Left renal cortex interstitium (tissue), 4 donors: ENCODE results near the gene AMPH. TPM values are rescaled to one million over a fixed set of nuclear protein-coding genes. Genes with fewer than 3 reads are reported as not detected.
"Not testable (repeated sequence)": the region's sequence is repeated elsewhere in the genome, so short reads cannot be mapped to it uniquely, and the experiment has no call there.

Experiments used
- DNase-seq, 4 donors: peaks; one replicate each; pipeline ENCODE4 v3.0.0-alpha.2; 2013; ENCODE audit warnings: low read depth in 4 of 4, low spot score in 2 of 4, missing footprints in 1 of 4
- polyA plus RNA-seq, 4 donors: library from polyadenylated mRNA; unstranded; fragments of 120-200 nt; gene quantifications; one replicate each; pipeline ENCODE4 v1.2.1, GENCODE V29; 2013; ENCODE audit not compliant: insufficient read length in 4 of 4

Gene AMPH
- polyA plus RNA-seq, 4 donors: 14.8 to 19.7 (median 16.4) TPM

DNA sequence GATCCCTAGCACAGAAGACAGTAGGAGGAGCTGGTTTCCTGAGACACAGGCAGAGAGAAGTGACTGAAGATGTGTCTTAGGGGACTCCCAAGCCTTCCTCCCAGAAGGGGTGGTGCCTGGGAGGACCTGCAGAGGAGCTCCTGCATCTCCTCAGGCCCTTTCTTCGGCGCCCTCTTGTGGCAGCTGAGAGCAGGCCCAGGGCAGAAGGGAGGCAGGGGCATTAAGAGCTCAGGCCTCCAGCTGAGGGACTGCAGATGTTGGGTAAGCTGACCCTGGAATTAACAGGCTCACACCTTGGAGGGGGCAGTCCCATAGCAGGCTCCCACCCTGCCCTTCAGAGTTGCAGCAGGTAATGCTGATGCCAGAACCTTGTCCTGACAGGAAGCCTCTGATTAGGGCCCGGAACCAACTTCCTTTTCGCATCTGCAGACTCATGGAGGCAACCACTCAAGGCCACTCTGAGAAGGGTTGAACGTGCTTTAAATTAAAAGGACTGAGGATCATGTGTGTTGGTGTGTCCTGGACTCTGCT is 272.0 kb downstream of the AMPH start:
- not testable (repeated sequence) for DNase-seq

DNA sequence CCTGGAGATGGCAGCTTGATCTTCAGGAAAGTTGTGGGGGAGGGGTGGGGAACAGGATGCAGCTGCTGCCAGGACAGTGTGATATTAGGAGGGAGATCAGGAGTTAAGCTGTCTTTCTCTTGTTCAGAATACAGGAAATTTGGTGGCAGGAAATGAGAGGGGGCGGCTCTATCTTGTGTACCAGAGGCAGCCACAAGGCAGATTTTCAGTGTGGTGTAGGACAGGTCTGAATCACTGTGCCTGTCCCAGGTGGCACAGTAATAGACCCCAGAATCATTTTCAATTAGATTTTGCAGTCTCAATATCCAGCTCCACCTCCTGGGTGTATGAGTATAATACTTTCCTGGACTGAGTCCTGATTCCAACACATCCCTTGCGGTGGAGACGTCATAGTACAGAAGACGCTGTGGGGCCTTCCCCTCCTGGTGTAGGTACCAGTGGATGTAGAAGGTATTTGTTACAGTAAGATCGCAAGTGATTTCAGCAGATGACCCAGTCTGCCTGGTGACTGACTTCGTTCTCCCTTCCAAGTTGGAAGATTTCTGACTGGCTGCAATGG is 272.8 kb downstream of the AMPH start:
- not testable (repeated sequence) for DNase-seq

DNA sequence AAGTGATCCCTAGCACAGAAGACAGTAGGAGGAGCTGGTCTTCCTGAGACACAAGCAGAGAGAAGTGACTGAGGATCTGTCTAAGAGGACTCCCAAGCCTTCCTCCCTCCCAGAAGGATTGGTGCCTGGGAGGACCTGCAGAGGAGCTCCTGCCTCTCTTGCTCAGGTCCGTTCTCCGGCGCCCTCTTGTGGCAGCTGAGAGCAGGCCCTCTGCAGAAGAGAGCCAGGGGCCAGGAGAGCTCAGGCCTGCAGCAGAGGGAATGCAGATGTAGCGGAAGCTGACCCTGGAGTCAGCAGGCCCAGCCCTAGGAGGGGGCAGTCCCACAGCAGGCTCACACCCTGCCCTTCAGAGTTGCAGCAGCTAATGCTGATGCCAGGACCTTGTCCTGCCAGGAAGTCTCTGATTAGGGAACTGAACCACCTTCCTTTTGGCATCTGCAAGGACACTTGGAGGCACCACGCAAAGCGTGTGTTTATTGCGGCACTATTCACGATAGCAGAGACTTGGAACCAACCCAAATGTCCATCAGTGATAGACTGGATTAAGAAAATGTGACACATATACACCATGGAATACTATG is 276.8 kb downstream of the AMPH start:
- DNase-seq: not testable (repeated sequence)

DNA sequence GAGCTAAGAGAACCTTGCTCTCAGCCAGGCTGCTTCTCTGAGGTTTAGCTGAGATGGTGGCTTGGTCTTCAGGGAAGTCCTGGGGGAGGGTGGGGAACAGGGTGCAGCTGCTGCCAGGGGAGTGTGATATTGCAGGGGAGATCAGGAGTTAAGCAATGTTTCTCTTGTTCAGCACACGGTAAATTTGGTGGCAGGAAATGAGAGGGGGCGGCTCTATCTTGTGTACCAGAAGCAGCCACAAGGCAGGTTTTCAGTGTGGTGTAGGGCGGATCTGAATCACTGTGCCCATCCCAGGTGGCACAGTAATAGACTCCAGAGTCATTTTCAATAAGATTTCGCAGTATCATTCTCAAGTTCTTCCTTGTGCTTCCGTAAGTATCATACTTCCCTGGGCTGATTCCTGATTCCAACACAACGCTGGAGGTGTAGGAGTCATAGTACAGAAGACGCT is 277.7 kb downstream of the AMPH start:
- DNase-seq: not testable (repeated sequence)

DNA sequence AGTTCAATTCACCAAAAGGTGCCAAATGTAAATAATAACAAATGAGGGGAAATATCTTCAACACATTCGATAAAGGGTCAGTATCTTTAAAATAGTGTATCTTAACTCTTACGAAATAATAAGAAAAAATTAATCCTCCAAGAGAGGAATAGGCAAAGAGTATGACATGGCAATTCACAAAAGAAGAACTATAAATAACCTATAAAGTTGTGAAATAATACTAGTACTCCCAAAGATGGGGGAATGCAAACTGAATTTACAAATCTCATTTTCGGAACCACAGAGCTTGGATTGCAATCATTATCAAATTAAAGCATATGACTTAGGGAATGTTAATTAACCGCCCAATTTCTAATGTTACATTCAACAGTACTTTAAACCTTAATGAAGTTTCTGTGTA is 279.6 kb downstream of the AMPH start:
- DNase-seq: no peak

DNA sequence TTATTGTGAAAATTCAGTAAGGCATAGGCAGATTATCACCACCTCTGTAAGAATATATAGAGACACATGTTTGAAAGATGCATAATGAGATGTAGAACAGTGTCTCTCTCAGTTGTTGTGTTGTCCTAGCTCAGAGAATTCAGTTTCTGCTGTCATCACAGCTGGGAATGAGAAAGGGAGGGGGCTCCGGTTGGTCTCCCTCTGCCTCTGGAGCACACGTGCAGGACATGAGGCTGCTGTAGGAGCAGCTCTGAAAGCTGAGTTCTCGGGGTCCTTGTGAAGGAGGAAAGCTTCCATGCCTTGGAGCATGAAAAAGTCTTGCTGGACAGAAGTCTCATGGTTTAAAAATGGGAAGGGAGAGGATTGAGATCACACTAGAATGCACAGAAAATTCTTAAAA is 280.4 kb downstream of the AMPH start:
- DNase-seq: not testable (repeated sequence)

DNA sequence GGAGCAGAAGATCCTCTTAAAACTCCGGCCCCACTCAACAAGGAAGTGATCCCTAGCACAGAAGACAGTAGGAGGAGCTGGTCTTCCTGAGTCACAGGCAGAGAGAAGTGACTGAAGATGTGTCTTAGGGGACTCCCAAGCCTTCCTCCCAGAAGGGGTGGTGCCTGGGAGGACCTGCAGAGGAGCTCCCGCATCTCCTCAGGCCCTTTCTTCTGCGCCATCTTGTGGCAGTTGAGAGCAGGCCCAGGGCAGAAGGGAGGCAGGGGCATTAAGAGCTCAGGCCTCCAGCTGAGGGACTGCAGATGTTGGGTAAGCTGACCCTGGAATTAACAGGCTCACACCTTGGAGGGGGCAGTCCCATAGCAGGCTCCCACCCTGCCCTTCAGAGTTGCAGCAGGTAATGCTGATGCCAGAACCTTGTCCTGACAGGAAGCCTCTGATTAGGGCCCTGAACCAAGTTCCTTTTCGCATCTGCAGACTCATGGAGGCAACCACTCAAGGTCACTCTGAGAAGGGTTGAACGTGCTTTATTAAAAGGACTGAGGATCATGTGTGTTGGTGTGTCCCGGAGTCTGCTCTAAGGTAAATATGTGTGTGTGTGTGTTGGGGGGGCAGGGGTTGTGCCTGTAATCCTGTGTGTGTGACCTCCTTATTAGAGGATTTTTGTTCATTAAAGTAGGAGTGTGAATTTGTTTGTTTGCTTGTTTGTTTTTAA is 281.1 kb downstream of the AMPH start:
- not testable (repeated sequence) for DNase-seq

DNA sequence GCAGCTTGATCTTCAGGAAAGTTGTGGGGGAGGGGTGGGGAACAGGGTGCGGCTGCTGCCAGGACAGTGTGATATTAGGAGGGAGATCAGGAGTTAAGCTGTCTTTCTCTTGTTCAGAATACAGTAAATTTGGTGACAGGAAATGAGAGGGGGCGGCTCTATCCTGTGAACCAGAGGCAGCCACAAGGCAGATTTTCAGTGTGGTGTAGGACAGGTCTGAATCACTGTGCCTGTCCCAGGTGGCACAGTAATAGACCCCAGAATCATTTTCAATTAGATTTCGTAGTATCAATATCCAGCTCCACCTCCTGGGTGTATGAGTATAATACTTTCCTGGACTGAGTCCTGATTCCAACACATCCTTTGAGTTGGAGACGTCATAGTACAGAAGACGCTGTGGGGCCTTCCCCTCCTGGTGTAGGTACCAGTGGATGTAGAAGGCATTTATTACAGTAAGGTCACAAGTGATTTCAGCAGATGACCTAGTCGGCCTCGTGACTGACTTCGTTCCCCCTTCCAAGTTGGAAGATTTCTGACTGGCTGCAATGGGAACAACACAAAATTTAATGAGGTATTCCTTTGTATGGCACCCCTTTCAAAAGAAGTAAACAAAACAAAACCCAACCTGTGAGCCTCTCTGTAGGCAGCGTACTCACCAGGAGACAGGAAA is 281.9 kb downstream of the AMPH start:
- not testable (repeated sequence) for DNase-seq

DNA sequence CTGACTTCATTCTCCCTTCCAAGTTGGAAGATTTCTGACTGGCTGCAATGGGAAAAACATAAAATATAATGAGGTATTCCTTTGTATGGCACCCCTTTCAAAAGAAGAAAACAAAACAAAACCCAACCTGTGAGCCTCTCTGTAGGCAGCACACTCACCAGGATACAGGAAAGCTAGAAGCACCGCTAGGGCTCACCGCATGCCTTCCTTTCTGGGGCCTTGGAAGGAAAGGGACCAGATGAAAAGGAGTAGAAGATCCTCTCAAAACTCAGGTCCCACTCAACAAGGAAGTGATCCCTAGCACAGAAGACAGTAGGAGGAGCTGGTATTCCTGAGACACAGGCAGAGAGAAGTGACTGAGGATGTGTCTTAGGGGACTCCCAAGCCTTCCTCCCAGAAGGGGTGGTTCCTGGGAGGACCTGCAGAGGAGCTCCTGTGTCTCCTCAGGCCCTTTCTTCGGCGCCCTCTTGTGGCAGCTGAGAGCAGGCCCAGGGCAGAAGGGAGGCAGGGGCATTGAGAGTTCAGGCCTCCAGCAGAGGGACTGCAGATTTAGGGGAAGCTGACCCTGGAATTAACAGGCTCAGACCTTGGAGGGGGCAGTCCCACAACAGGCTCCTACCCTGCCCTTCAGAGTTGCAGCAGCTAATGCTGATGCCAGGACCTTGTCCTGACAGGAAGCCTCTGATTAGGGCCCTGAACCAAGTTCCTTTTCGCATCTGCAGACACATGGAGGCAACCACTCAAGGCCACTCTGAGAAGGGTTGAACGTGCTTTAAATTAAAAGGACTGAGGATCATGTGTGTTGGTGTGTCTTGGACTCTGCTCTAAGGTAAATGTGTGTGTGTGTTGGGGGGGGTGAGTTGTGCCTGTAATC is 285.6 kb downstream of the AMPH start:
- not testable (repeated sequence) for DNase-seq

DNA sequence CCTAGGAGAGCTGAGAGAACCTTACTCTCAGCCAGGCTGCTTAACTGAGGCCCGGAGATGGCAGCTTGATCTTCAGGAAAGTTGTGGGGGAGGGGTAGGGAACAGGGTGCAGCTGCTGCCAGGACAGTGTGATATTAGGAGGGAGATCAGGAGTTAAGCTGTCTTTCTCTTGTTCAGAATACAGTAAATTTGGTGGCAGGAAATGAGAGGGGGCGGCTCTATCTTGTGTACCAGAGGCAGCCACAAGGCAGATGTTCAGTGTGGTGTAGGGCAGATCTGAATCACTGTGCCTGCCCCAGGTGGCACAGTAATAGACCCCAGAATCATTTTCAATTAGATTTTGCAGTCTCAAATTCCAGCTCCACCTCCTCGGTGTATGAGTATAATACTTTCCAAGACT is 286.4 kb downstream of the AMPH start:
- not testable (repeated sequence) for DNase-seq

DNA sequence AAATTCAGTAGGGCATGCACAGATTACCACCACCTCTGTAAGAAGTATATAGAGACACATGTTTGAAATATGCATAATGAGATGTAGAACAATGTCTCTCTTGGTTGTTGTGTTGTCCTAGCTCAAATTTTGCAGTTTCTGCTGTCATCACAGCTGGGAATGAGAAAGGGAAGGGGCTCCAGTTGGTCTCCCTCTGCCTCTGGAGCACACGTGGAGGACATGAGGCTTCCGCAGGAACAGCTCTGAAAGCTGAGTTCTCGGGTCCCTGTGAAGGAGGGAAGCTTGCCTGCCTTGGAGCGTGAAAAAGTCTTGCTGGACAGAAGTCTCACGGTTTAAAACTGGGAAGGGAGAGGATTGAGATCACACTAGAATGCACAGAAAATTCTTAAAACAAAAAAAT is 289.0 kb downstream of the AMPH start:
- DNase-seq: not testable (repeated sequence)

DNA sequence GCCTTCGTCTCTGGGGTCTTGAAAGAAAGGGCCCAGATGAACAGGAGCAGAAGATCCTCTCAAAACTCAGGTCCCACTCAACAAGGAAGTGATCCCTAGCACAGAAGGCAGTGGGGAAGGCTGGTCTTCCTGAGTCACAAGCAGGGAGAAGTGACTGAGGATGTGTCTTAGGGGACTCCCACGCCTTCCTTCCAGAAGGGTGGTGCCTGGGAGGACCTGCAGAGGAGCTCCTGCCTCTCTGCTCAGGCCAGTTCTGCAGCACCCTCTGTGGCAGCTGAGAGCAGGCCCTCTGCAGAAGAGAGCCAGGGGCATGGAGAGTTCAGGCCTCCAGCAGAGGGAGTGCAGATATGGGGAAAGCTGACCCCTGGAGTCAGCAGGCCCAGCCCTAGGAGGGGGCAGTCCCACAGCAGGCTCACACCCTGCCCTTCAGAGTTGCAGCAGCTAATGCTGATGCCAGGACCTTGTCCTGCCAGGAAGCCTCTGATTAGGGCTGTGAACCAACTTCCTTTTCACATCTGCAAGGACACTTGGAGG is 289.9 kb downstream of the AMPH start:
- not testable (repeated sequence) for DNase-seq

DNA sequence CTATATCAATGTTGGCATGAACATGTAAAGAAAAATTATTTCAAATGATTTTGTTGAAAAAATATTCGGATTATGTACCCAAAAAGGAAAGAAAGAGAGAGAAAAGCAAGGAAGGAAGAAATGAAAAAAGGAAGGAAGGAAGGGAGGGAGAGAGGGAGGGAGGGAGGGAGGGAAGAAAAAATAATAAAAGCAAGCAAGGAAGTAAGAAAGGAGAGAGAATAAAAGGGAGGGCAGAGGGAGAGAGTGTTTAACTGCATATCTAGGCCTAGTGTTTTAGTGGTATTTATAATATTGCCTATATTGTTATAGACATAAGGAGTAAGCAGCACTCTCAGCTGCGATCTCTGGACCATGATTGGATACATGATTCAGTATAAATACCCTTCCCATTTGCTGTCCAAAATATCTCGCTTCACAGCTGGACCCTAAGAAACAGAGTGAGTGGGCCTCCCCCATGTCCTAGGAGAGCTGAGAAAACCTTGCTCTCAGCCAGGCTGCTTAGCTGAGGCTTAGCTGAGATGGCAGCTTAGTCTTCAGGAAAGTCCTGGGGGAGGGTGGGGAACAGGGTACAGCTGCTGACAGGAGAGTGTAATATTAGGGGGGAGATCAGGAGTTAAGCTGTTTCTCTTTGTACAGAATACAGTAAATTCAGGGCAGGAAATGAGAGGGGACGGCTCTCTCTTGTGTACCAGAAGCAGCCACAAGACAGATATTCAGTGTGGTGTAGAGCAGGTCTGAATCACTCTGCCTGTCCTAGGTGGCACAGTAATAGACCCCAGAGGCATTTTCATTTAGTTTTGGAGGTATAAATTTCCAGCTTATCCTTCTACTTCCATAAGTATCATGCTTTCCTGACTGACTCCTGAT is 291.0 kb downstream of the AMPH start:
- no peak for DNase-seq

DNA sequence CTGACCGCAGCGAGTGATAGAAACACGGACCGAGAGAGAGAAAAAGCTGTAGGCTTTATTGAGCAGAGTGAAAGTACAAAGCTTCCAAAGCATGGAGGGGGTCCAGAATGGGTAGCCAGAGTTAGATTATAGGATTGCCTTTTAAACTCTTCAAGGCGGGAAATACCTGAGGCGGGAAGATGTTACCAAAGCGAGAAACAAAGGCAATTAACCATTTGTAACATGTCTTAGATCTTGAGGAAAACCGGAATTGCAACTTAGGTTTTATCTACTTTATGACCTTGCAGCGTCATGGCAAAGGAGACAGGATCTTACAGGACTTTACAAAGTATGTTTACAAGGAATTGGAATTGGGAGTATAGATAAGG is 295.0 kb downstream of the AMPH start:
- DNase-seq: not testable (repeated sequence)

DNA sequence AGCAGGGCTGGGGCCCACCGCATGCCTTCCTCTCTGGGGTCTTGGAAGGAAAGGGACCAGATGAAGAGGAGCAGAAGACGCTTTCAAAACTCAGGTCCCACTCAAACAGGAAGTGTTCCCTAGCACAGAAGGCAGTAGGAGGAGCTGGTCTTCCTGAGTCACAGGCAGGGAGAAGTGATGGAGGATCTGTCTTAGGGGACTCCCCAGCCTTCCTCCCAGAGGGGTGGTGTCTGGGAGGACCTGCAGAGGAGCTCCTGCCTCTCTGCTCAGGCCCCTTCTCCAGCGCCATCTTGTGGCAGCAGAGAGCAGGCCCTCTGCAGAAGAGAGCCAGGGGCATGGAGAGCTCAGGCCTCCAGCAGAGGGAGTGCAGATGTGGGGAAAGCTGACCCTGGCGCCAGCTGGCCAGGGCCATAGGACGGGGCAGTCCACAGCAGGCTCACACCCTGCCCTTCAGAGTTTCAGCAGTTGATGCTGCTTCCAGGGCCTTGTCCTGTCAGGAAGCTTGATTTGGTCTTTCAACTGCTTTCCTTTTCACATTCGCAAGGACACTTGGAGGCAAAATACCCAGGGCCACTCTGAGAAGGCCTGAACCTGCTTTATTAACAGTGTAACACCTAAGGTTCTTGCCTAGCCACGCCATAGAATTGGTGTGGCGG is 295.6 kb downstream of the AMPH start:
- peak in 2 of 4 donors; percentile 61 to 75 for DNase-seq

DNA sequence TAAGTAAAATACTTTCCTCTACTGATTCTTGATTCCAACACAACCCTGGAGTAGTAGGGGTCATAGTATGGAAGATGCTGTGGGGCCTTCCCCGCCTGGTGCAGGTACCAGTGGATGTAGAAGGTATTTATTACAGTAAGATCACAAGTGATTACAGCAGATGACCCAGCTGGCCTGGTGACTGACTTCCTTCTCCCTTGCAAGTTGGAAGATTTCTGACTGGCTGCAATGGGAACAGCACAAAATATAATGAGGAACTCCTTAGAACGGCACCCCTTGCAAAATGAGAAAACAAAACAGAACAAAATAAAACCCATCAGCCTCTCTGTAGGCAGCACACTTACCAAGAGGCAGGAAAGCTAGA is 296.1 kb downstream of the AMPH start:
- DNase-seq: no peak

DNA sequence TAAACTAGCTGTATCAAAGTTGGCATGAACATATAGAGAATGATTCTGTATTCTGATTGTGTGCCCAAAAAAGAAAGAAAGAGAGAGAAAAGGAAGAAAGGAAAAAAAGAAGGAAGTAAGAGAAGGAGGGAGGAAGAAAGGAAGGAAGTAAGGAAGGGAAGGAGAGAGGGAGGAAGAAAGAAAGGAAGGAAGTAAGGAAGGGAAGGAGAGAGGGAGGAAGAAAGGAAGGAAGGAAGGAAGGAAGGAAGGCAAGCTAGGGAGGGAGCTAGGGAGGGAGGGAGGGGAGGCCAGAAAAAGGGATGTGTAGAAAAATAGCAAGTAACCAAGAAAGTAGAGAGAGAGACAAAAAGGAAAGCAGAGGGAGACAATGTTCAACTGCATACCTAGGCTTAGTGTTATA is 297.0 kb downstream of the AMPH start:
- DNase-seq: no peak
